ENCODE results near the gene IL5. TPM values are rescaled to one million over a fixed set of nuclear protein-coding genes. Genes with fewer than 3 reads are reported as not detected.

IL5 gene
- total RNA-seq, 1 experiment from 2014 or later: not detected

DNA sequence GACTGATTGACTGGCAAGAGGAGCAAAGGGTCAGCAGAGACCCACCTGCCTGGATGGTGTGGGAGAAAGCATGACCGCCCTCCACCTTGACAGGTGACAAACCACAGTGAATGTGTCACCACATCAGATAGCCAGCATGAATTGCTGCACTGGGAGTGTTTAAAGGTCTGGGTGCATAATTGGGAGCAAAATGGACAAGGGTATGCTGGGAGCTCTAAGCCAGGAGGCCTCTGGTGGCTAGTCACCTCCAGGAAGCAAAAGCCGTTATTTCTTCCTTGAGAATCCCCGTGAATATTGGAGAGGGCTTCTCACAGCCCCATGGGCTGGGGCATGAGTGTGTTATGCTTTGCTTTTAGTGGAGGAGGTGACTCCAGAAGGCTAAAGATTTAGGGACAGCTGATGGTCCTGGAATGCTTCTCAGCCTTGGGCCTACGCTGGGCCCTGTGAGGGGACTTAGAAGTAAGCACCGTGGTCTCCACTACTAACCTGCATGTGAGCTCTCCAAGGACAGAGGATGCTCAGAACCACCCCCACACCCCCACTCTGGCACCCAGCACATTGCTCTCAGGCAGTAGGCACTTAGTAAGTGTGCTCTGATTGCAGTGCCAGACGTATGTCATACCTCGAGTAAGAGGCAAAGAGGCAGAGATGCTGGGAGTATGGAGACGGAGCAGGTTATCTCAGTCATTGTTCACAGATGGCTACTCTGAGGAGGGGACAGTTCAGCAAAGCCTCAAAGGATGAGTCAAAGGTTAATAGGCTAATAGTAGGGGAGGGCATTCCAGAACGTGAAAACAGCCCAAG, 43.7 kb downstream of the IL5 start:
- no peak for DNase-seq (ENCODE audit: extremely low read depth, low read depth)

DNA sequence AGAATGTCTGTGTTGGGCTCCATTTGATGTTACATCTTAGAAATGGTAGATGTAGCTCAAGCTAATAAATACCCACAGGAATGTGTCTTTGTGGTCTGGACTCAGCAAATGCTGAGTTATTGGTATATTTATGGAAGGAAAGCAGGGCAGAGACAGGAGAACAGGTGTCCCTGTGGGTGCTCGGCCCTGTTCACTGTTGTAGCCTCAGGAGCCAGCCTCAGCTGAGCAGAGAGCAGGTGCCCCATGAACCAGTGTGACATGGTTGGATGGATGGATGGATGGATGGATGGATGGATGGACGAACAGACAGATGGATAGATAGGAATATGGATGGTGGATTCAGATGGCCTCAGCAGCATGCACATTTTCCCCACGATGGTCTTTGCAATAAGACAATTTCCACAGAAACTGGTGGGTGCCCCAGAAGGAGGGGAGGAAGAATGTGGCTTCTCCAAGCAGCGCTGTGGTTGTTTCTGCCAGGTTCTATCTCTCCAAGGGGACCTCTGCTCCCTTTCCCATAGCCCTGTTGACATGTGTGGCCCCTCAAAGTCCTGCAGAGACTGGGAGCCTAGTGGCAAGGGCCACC, 44.5 kb downstream of the IL5 start:
- DNase-seq (ENCODE audit: extremely low read depth, low read depth): no peak

DNA sequence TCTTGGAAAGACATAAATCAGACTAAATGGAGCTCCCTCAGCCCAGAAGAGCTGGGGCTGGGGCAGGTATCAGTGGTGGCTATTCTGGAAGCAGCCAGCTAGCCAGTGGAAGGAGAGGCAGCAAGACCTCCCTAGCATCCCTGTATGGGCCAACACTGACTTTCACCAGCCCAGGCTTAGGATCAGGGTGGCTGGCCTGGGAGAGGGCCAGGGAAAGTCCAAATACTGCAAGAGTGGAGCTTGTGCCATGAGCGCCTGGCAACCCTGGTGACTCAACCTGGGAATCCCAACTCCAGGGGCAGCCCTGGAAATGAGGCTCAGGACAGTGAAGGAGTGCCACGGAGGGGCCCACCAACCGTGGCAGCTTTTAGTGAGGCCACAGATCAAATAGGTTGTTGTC, 45.2 kb downstream of the IL5 start:
- DNase-seq (ENCODE audit: extremely low read depth, low read depth): no peak

DNA sequence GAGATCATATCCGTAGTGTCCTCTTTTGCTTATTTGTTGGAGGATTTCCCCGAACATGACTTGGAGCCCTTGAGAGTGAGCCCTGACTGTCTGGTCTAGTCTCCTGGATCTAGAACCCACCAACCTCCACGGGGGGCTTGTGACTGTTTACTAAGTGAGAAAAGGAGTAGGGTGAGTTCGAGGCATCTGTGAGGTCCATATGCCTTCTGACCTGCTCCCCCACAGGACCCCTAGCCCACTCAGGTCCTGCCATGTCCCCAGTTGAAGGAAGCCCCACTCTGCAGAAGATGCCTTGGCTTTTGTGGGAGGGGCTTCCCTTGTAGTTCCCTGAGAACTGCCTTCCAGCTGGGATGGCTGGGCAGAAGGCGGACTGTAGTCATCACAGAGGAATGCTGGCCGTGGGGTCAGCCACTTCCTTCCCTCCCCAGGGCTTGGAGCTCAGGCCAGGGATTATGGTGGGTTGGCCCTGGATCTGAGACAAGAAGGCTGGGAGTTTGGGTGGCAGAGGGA, 45.8 kb downstream of the IL5 start:
- DNase-seq (ENCODE audit: extremely low read depth, low read depth): no peak

DNA sequence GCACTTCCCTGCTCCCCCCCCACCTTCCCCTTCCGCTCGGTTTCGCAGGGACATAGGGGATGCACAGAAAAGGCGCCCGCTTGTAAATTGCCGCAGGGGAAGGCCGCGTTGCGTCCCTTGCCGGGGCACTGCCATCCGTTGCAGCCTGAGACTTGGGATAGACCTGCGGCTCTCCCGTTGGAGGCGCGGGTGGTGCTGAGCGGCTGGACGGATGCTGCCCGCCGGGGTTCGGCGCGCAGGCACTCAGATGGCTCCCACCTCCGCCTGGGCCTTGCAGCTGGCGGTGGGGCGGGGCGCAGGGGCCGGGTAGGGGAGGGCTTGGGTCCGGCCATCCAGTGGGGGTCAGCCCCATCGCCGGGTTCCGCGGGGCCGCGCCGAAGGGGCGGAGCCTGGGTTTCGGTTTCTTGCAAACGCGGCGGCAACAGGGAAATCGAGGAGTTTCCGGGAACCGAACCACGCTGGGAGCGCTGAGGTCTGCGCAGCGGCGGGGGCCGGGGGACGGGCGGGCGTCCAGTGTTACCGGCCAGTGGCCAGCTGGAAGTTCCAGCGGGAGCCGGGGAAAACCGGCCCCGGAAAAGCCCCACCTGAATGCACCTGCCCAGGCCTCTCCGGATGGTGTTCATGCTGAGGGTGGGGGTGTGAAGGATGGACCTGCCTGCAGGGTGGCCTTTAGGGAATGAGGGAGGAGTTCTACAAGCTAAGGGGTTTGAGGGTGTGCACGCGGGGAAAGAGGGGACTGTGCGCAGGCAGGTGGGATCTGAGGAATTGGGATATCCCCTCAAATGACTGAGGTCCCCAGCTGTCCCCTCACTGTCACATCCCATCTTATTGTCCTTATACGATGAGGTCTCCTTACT, 46.5 kb downstream of the IL5 start:
- peak; percentile 58 for DNase-seq (ENCODE audit: extremely low read depth, low read depth)

DNA sequence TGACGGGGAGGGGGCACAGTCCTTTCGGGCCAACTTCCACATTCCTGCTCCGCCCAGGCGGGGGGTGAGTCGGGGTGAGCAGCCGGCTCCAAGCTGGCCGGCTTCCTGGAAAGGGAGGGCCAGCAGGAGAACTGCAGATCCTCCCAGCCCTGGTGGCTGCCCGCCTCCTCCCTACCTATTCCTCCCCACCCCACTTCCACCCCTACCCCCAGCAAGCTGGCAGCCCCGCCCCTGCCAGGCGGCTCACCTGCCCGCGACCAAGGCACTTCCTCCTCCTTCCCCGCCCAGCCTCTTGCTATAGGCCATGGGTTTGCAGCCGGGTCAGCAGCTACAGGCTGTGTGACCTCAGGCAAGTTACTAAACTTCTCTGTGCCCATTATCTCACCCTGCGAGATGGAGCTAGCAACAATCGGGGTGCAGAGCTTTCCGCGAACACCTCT, 47.1 kb downstream of the IL5 start:
- peak; percentile 45 for DNase-seq (ENCODE audit: extremely low read depth, low read depth)

DNA sequence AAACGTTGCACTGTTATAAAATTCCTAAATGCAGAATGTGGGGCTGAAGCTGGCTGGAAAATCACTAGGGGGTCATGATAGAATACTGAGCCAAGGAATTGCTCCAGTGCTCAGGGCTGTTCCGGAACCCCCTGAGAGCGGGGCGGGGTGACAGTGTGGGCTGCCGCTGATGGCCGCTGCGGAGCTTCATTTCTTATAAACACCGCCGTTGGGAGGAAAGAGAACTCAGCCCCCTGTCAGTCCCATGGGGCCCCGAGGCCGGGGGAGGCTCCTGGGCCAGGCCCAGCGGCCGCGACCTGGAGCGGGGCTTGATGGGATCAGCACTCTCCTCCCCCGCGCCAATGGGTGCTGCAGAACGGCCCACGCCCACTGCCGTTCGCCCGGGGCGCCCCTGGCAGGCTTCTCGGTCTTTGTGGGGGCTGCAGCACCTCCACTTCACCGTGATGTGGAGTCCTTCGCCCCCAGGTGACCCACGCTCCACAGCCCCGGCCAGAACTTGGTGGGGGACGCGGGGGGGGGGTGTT, 47.6 kb downstream of the IL5 start:
- DNase-seq (ENCODE audit: extremely low read depth, low read depth): peak; percentile 72

DNA sequence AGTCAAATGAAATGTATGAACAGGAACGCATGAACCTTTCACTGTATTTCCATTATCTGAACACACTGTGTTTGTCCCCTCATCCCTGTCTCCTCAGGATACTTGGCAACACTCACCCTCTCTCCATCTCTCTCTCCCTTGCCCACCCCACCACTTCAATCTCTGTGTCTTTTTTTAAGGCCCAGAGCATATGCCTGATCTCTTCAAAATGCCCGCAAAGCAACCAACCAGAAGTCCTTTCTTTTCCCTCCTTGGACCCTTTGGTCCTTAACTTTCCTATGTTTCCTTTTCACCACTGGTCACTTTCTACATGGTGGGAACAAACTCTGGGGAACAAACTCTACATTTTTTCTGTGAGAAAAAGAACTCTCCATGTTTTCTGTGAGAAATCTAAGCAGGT, 49.5 kb downstream of the IL5 start:
- no peak for DNase-seq (ENCODE audit: extremely low read depth, low read depth)

DNA sequence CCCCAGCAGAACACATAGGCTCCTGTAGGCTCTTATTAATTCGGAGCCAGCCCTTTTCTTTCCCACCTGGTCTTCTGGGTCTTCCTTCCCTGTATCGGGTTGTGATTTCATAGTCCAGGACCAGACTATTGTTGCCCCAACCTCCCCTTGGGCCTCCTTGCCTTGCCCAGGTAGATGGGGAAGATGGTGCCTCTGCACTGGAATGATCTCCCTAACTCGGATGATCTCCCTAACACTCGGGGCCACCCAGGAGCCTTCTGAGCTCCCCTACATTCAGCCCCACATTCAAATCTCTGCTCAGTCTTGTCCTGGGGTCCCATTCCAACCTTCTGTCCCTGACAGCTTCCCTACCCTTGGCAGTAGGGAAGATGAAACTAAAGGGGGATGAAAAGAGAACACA, 50.1 kb downstream of the IL5 start:
- DNase-seq (ENCODE audit: extremely low read depth, low read depth): no peak

DNA sequence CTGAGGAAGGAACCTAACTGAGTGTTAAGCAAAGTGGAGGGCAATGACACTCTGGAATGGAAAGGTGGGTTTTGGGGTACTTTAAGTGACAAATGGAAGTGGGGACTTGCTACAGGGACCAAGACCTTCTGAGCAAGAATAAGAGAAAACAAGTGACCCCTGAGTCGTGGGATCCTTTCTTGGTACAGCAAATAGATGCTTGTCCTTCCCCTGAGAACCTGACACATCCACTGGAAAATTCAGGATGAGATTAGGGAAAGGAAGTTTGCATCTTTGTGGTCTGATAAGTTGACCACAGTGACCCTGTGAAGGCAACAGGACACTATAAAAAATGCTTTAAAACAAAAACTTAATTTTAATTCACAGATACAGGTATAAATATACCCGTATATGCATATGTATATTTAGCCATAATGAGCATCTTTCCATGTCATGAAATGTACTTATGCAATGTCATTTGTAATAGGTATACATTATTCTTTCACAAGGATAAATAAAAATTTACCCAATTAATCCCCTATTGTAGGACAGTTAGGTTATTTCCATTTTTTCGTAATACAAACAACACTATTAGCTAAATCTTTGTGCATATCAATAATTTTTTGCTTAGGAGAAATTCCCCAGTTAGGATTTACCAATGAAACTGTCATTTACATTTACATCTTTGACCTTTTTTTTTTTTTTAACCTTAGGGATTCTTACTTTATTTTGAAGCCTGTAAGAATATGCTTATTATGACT, 50.8 kb downstream of the IL5 start:
- DNase-seq (ENCODE audit: extremely low read depth, low read depth): no peak

Other genes starting within 250 kb of the IL5 start
- 4.3 and 5.6 TPM in 2 replicates for gene SLC22A4, start 249.1 kb downstream of the IL5 start, total RNA-seq (2014; rRNA removed; shearing (Covaris generic))
- gene SLC22A5, start 173.8 kb downstream of the IL5 start, total RNA-seq (2014; rRNA removed; shearing (Covaris generic)): 16.1 and 19.4 TPM in 2 replicates
- 11.7 and 12.1 TPM in 2 replicates for gene IRF1, start 52.7 kb downstream of the IL5 start, total RNA-seq (2014; rRNA removed; shearing (Covaris generic))
- gene RAD50, start 13.5 kb upstream of the IL5 start, total RNA-seq (2014; rRNA removed; shearing (Covaris generic)): 38.3 and 41.3 TPM in 2 replicates
- gene IL13, start 114.7 kb upstream of the IL5 start, total RNA-seq (2014; rRNA removed; shearing (Covaris generic)): not detected in 2 replicates
- not detected in 2 replicates for gene IL4, start 130.5 kb upstream of the IL5 start, total RNA-seq (2014; rRNA removed; shearing (Covaris generic))
- gene KIF3A, start 194.0 kb upstream of the IL5 start, total RNA-seq (2014; rRNA removed; shearing (Covaris generic)): 10.7 and 11.7 TPM in 2 replicates
- not detected in 2 replicates for gene CCNI2, start 203.9 kb upstream of the IL5 start, total RNA-seq (2014; rRNA removed; shearing (Covaris generic))
- gene SEPTIN8, start 233.7 kb upstream of the IL5 start, total RNA-seq (2014; rRNA removed; shearing (Covaris generic)): 24.0 and 30.0 TPM in 2 replicates